ENCODE results near the gene GRIN3A. TPM values are rescaled to one million over a fixed set of nuclear protein-coding genes. Genes with fewer than 3 reads are reported as not detected.

The GRIN3A gene
- total RNA-seq (2022; extraction: Qiagen RNA extraction): not detected in 5 replicates

DNA sequence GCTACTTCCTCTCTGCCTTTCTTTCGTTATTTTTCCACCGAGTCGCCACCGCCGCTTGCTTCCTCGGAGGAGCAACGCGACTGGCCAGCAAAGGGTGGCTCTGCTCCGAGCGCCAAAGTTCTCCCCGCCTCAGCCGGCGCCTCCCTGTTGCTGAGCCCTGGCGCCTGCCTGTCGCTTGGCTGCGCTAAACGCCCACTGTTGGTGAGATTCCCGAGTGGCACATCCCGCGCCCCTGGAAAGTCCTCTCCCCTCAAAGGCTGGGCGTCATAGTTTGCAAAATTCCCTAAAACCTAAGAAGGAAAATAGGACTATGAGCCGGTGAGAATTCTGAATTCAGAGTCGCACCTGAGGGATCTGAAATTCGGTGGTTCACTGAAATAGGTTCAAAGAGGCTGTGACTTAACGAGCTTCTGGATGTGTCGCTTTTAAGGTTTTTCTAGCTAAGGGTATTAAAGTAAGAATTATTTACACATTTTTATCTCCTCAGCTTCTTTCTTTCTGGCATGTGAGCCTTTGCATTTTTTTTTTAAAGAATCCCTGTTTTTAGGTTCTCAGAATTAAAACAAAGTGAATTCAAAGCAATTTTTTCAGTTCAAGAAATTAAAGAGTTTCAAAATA lies at the start of gene GRIN3A:
GRIN3A (minus strand) TSS at position 82 of the 618 bp plus-strand sequence. CDS start 668 bp downstream, outside the sequence.

DNA sequence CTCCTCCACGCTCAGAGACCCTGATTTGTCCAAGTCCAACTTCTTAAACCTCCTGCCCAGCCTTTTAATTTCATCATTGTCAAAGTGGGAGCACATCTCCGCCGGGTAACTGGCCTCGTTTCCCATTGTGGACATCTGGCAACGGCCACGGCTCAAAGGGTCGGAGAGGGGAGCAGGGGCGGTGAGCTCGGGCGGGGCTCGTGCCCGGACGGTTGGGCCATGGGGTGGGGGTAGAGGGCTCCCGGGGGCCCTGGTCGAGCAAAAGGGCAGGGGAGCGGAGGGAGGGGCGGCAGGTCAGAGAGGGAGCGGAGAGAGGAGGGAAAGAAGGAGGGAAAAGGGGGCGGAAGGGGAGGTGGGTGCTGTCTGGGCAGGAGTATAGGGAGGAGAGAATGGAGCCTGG lies 143.7 kb downstream of the GRIN3A start, which contains the start of gene PPP3R2:
PPP3R2 (minus strand) TSS at position 174 of the 400 bp plus-strand sequence; CDS start at position 126, 48 bp downstream.

DNA sequence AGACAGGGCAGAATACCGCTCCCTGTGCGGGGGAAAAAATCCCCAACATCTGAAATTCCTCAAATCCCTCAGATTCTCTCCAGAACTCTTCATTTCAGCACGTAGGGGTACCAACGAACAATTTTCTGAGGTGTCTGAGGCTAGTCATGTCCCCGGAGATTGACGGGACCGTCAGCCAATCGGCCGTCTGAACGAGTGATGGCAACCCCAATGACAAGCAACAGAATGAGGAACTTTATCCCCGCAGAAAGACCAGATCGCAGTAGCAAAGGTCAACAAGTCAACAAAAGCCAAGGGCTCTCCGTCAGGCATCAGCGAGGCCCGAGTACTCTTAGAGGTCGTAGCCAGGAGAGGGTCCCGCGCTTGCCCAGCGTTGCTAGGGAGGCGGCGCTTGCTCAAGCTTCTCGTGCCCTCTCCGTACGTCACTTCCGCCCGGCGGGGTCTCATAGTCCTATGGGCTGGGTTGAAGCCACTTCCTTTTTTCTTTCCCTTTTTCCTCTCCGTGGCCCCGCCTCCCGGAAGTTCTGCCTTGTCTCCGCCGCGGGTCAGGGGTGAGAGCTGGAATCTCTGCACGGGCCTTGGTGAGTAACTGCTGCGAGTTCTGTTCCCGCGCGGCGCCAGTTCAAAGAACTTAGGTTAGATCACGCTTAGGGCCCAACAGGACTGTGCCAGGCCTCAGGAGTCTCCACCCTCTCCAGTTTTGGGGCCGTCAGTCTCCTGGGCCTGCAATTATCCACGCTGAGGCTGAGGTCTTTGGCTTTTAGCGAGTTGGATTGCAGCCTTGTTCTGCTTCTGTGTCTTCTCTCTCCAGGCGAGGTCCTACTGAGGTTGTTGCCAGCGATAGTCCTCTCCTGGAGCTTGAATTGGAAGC lies 204.9 kb downstream of the GRIN3A start, which contains the start of gene RNF20:
RNF20 (plus strand) TSS at position 520 of the 871 bp plus-strand sequence. CDS start 1,571 bp downstream, outside the sequence.

Other genes starting within 250 kb of the GRIN3A start
- 19.2 to 29.2 TPM (median 20.2 TPM) in 5 replicates for gene RNF20, start 204.8 kb downstream of the GRIN3A start, total RNA-seq (2022; extraction: Qiagen RNA extraction)
- gene PPP3R2, start 143.7 kb downstream of the GRIN3A start, total RNA-seq (2022; extraction: Qiagen RNA extraction): not detected in 5 replicates

All from A549 treated with Hydrocortisone at 1 μM for 4 hours (cell line).